GM19240 (cell line): Measurements from ENCODE around the gene SLC2A6.

Experiments used
- DNase-seq: peaks from one replicate; pipeline ENCODE4 v3.0.0; 2011; ENCODE audit warnings: low spot score; ENCODE audit not compliant: insufficient read length

Gene SLC2A6

GRCh38 chr9:133440874-133441273 lies 38.0 kb downstream of the SLC2A6 start:
- peak; percentile 86 for DNase-seq

- no peak for DNase-seq
Observed at GRCh38 chr9:133439337-133439736, 39.6 kb downstream of the SLC2A6 start.

- DNase-seq, result no peak
Observed at GRCh38 chr9:133437753-133438531, 41.0 kb downstream of the SLC2A6 start.

- DNase-seq, result no peak
Observed at GRCh38 chr9:133436681-133437080, 42.2 kb downstream of the SLC2A6 start.

- no peak for DNase-seq
Observed at GRCh38 chr9:133433351-133433843, 45.5 kb downstream of the SLC2A6 start.

- no peak for DNase-seq
Observed at GRCh38 chr9:133430244-133430643, 48.7 kb downstream of the SLC2A6 start.

- DNase-seq, result no peak
Observed at GRCh38 chr9:133429641-133430161, 49.2 kb downstream of the SLC2A6 start.

GRCh38 chr9:133429214-133429613 lies 49.7 kb downstream of the SLC2A6 start:
- DNase-seq, result no peak

GRCh38 chr9:133428617-133429101 lies 50.2 kb downstream of the SLC2A6 start:
- no peak for DNase-seq

- no peak for DNase-seq
Observed at GRCh38 chr9:133427658-133428348, 51.1 kb downstream of the SLC2A6 start.

GRCh38 chr9:133426011-133426410 lies 52.9 kb downstream of the SLC2A6 start:
- DNase-seq, result no peak

- DNase-seq, result no peak
Observed at GRCh38 chr9:133425049-133425632, 53.8 kb downstream of the SLC2A6 start.

GRCh38 chr9:133424187-133424586 lies 54.7 kb downstream of the SLC2A6 start:
- DNase-seq, result no peak

GRCh38 chr9:133423216-133423615 lies 55.7 kb downstream of the SLC2A6 start:
- DNase-seq, result no peak

GRCh38 chr9:133421615-133422542 lies 57.0 kb downstream of the SLC2A6 start, which contains the start of gene ADAMTS13:
Gene ADAMTS13 (plus strand): TSS chr9:133422367. CDS start chr9:133422444, 77 bp downstream.
- DNase-seq, result no peak
